ENCODE measurements around the gene UGT3A2.

DNA sequence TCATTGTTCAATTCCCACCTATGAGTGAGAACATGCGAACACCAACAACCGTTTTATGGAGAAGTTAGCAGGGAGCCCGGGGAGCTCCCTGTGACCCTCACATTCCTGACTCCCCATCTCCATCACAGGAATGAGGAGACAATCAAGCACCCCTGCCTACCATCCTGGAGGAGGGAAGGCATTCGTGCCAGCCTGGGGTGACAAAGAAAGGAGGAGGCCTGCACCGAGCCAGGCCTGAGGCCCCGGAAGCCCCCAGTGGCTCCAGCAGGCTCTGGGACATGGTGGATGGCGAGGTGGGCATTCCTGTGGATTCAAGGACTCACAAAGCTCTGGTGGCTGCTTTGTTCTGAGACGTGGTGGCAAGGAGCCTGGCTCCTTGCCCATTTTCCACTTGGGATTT is 39.0 kb downstream of the UGT3A2 start:
- TF ChIP-seq, protein P1, sequence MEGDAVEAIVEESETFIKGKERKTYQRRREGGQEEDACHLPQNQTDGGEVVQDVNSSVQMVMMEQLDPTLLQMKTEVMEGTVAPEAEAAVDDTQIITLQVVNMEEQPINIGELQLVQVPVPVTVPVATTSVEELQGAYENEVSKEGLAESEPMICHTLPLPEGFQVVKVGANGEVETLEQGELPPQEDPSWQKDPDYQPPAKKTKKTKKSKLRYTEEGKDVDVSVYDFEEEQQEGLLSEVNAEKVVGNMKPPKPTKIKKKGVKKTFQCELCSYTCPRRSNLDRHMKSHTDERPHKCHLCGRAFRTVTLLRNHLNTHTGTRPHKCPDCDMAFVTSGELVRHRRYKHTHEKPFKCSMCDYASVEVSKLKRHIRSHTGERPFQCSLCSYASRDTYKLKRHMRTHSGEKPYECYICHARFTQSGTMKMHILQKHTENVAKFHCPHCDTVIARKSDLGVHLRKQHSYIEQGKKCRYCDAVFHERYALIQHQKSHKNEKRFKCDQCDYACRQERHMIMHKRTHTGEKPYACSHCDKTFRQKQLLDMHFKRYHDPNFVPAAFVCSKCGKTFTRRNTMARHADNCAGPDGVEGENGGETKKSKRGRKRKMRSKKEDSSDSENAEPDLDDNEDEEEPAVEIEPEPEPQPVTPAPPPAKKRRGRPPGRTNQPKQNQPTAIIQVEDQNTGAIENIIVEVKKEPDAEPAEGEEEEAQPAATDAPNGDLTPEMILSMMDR (IDR thresholded peaks at IDR 0.05) = no peak
- TF ChIP-seq EP300 (IDR thresholded peaks at IDR 0.05) = no peak
- TF ChIP-seq POLR2AphosphoS5 (IDR thresholded peaks at IDR 0.05) = no peak
- no peak for TF ChIP-seq POLR2A (IDR thresholded peaks at IDR 0.05)

All from sigmoid colon (tissue), 4 donors.